ENCODE data around the gene PRR5L. TPM values are rescaled to one million over a fixed set of nuclear protein-coding genes. Genes with fewer than 3 reads are reported as not detected.
A peak's percentile ranks its signal among the peaks of the same experiment; 100 is the strongest.

Gene PRR5L
- total RNA-seq, 2 experiments from 2014 or later = 6.9 to 7.3 TPM

- POLR2A ChIA-PET = no interaction called here
- CTCF ChIA-PET = interaction anchor here (0.9 to 1.2 kb wide), 2 partner anchors 11 to 38 kb away, joined by 3 read pairs; no protein-coding TSS in a partner anchor
Observed at GRCh38 chr11:36341915-36342314, 45.8 kb downstream of the PRR5L start.

GRCh38 chr11:36342327-36342726, 46.2 kb downstream of the PRR5L start:
- H3K4me1 Mint-ChIP-seq = peaks cover 13% of the 10 kb centered on the region
- no peak overlapping the region for H3K27ac Mint-ChIP-seq
- H3K36me3 Mint-ChIP-seq (ENCODE audit: low read depth) = no peaks in the 10 kb centered on the region
- POLR2A ChIA-PET = no interaction called here
- no peak overlapping the region for H3K4me3 Mint-ChIP-seq
- CTCF ChIA-PET = no interaction called here
- no peaks in the 10 kb centered on the region for H3K9me3 Mint-ChIP-seq
- peaks cover 35% of the 10 kb centered on the region for H3K27me3 Mint-ChIP-seq
- DNase-seq = no peak

More at GRCh38 chr11:36341915-36342314, 45.8 kb downstream of the PRR5L start:
- Mint-ChIP-seq H3K4me3 (no peak overlapping the region), H3K4me1 (peaks cover 13% of the 10 kb centered on the region), H3K27me3 (peaks cover 35% of the 10 kb centered on the region), H3K36me3 (ENCODE audit: low read depth) (no peaks in the 10 kb centered on the region), H3K27ac (no peak overlapping the region), H3K9me3 (no peaks in the 10 kb centered on the region)
- DNase-seq = no peak

- Mint-ChIP-seq H3K36me3 (ENCODE audit: low read depth) (no peaks in the 10 kb centered on the region), H3K27me3 (peaks cover 33% of the 10 kb centered on the region), H3K4me1 (peaks cover 13% of the 10 kb centered on the region), H3K4me3 (no peak overlapping the region), H3K27ac (no peak overlapping the region), H3K9me3 (no peaks in the 10 kb centered on the region)
- no peak for DNase-seq
- POLR2A ChIA-PET = no interaction called here
- CTCF ChIA-PET = no interaction called here
Observed at GRCh38 chr11:36343436-36343835, 47.3 kb downstream of the PRR5L start.

DNA sequence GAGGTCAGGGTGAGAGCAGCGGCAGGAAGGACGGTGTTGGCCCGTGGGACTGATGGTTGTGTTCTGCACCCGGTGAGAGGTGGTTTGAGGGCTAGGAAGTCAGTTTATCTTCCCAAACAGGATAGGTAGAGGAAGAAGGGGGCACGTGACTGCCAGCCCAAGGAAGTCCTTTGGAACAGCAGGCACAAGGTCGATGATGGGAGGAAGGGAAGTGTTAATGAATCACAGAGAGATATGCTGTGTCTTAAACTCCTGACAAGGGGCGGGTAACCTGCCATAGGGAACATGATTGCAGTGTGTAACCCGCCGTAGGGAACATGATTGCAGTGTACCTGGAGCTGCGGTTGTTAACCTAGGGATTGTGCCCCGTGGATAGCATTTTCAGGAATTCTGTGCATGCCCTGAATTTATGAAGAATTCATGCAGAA, 49.0 kb downstream of the PRR5L start:
- Mint-ChIP-seq H3K4me1 (peaks cover 13% of the 10 kb centered on the region), H3K36me3 (ENCODE audit: low read depth) (no peaks in the 10 kb centered on the region), H3K4me3 (no peak overlapping the region), H3K27ac (no peak overlapping the region), H3K9me3 (no peaks in the 10 kb centered on the region), H3K27me3 (peaks cover 29% of the 10 kb centered on the region)
- ChIA-PET CTCF (no interaction called here), POLR2A (no interaction called here)
- no peak for DNase-seq

DNA sequence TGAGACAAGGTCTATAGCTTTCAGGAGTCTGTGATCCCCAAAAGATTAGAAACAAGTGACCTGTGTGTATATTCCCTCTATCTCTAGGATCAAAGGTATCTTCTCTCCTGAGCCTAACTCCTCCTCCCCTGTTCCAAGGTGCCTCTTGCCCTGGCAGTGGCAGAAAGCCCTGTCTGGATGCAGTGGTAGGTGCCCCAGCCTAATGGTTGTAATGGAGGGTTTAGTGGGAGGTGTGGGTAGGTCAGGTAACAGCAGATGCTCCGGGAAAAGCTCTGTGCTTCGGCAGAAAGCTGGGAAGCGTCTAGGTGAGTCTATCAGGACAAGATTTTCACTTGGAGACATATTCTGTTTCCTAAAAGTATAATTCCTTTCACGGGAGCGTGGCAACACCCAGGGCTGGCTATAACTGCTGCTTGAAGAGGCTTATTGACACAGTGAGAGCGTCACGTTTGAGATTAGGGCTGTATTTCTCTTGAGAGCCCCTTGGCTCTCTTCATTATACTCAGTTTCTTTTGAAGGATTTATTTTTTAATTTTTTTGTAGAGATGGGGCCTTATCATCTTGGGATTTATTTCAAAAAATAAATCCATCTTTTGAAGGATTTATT, 49.5 kb downstream of the PRR5L start:
- DNase-seq = no peak
- peaks cover 29% of the 10 kb centered on the region for H3K27me3 Mint-ChIP-seq
- H3K36me3 Mint-ChIP-seq (ENCODE audit: low read depth) = no peaks in the 10 kb centered on the region
- H3K9me3 Mint-ChIP-seq = no peaks in the 10 kb centered on the region
- H3K4me3 Mint-ChIP-seq = no peak overlapping the region
- ChIA-PET CTCF (no interaction called here), POLR2A (no interaction called here)
- H3K27ac Mint-ChIP-seq = no peak overlapping the region
- H3K4me1 Mint-ChIP-seq = peaks cover 16% of the 10 kb centered on the region

DNA sequence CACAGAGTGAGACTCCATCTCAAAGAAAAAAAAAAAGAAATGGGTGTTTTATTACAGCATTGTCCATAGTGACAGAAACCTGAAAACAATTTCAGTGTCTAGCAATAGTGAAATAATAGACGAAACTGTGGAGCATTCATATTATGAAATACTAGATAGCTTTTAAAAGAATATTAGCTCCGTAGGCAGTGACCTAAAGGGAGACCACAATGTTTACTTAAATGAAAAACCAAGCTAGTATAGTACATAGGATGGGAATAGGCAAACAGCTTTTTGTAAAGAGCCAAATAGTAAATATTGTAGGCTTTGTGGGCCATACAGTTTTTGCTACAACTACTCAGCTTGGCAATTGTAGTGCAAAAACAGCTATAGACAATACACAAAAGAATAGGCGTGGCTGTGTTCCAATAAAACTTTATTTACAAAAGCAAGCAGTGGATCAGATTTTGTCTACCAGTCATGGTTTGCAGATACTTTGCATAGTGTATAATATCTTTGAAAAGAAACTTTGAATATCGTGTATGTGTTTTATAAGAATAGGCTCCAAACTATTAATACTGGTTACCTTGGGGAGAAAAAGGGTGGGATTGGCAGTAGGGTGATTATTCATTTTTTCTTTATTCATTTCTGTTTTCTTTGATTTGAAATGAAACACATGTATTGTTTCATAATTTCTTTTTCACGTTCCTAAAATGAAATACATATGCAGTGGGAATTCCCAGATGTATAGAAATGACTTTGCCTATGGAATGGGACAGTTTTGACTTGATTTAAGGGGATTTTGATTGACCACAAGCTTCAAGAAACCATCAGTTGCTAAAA, 50.7 kb downstream of the PRR5L start:
- H3K27ac Mint-ChIP-seq = no peak overlapping the region
- H3K4me3 Mint-ChIP-seq = no peak overlapping the region
- POLR2A ChIA-PET = no interaction called here
- CTCF ChIA-PET = interaction anchor here (0.6 to 0.9 kb wide), 2 partner anchors 10 to 17 kb away, joined by 3 read pairs; no protein-coding TSS in a partner anchor
- H3K9me3 Mint-ChIP-seq = no peaks in the 10 kb centered on the region
- peaks cover 23% of the 10 kb centered on the region for H3K27me3 Mint-ChIP-seq
- DNase-seq = no peak
- H3K4me1 Mint-ChIP-seq = peaks cover 17% of the 10 kb centered on the region
- H3K36me3 Mint-ChIP-seq (ENCODE audit: low read depth) = no peaks in the 10 kb centered on the region

- Mint-ChIP-seq H3K27ac (no peak overlapping the region), H3K27me3 (peaks cover 26% of the 10 kb centered on the region), H3K4me3 (no peak overlapping the region), H3K9me3 (no peaks in the 10 kb centered on the region), H3K36me3 (ENCODE audit: low read depth) (no peaks in the 10 kb centered on the region), H3K4me1 (peaks cover 20% of the 10 kb centered on the region)
- DNase-seq = no peak
- ChIA-PET CTCF (no interaction called here), POLR2A (no interaction called here)
Observed at GRCh38 chr11:36347384-36347906, 51.4 kb downstream of the PRR5L start.

GRCh38 chr11:36349351-36350136, 53.5 kb downstream of the PRR5L start:
- DNase-seq = no peak
- Mint-ChIP-seq H3K36me3 (ENCODE audit: low read depth) (peaks cover under 1% of the 10 kb centered on the region), H3K4me1 (peaks cover 31% of the 10 kb centered on the region), H3K27me3 (peaks cover 20% of the 10 kb centered on the region), H3K27ac (no peak overlapping the region), H3K9me3 (no peaks in the 10 kb centered on the region), H3K4me3 (no peak overlapping the region)
- CTCF ChIA-PET = interaction anchor here (0.6 to 0.9 kb wide), 3 partner anchors 15 to 146 kb away, joined by 3 to 4 read pairs (median 3); no protein-coding TSS in a partner anchor
- POLR2A ChIA-PET = no interaction called here

DNA sequence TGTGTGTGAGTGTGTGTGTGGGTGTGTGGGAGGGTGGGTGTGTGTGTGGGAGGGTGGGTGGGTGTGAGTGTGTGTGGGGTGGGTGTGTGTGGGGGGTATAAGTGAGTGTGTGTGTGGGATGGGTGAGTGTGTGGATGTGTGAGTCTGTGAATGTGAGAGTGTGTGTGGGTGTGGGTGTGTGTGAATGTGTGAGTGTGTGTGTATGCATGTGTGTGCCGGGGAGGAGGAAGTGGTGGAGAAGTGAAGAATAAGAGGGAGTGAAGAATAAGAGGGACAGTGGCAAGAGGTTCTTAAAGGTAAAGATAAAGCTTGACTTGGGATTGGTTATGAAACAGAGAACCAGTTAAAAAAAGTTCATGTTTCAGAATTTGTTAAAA, 54.0 kb downstream of the PRR5L start:
- ChIA-PET CTCF (no interaction called here), POLR2A (no interaction called here)
- H3K4me3 Mint-ChIP-seq = no peak overlapping the region
- peaks cover 37% of the 10 kb centered on the region for H3K4me1 Mint-ChIP-seq
- H3K36me3 Mint-ChIP-seq (ENCODE audit: low read depth) = peaks cover 2% of the 10 kb centered on the region
- peak; percentile 13 for DNase-seq
- H3K27ac Mint-ChIP-seq = no peak overlapping the region
- H3K27me3 Mint-ChIP-seq = peaks cover 18% of the 10 kb centered on the region
- H3K9me3 Mint-ChIP-seq = no peaks in the 10 kb centered on the region

DNA sequence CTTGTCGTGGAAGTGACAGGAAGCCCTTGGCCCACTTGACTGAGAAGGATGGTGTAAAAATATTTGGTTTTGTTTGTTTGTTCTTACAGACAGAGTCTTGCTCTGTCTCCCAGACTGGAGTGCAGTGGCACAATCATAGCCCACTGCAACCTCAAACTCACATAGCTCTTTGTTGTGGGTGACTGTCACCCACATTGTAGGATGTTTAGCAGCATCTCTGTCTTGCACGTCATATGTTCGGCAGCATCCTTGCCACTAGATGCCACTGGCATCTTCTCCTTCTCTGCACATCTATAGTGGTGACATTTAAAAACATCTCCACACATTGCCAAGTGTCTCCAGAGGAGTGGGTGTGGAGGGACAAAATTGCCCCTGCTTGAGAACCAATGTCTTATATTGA, 56.8 kb downstream of the PRR5L start:
- DNase-seq = peak; percentile 84
- Mint-ChIP-seq H3K9me3 (no peaks in the 10 kb centered on the region), H3K4me1 (peaks cover 58% of the 10 kb centered on the region), H3K27me3 (peaks cover 19% of the 10 kb centered on the region), H3K27ac (peak overlapping the region; percentile 47), H3K36me3 (ENCODE audit: low read depth) (peaks cover 2% of the 10 kb centered on the region), H3K4me3 (no peak overlapping the region)
- ChIA-PET POLR2A (no interaction called here), CTCF (interaction anchor here (0.9 to 1.4 kb wide), 5 partner anchors 10 to 126 kb away, joined by 3 to 6 read pairs (median 3); no protein-coding TSS in a partner anchor)

GRCh38 chr11:36354221-36355003, 58.3 kb downstream of the PRR5L start:
- no peak for DNase-seq
- no peak overlapping the region for H3K4me3 Mint-ChIP-seq
- no peaks in the 10 kb centered on the region for H3K9me3 Mint-ChIP-seq
- peaks cover 2% of the 10 kb centered on the region for H3K36me3 Mint-ChIP-seq (ENCODE audit: low read depth)
- ChIA-PET POLR2A (no interaction called here), CTCF (interaction anchor here (0.6 kb wide), 1 partner anchor 125 kb away, joined by 3 read pairs; no protein-coding TSS in a partner anchor)
- peaks cover 69% of the 10 kb centered on the region for H3K4me1 Mint-ChIP-seq
- peak overlapping the region; percentile 21 for H3K27ac Mint-ChIP-seq
- peaks cover 26% of the 10 kb centered on the region for H3K27me3 Mint-ChIP-seq

DNA sequence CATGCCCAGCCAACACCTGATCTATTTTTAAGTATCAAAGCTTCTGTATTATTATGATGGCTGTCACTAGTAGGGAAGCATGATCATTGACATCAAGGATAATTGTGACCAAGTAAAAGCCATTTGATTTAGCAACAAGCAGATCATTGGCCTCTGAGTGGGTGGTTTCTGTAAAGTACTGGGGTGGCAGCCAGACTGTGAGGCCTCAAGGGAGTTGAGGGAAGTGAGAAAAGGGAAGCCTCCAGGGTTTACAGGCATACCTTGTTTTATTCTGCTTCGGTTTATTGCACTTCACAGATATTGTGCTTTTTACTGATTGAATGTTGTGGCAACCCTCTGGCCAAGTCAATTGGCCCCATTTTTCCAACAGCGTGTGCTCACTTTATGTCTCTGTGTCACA, 60.1 kb downstream of the PRR5L start:
- no peak overlapping the region for H3K4me3 Mint-ChIP-seq
- CTCF ChIA-PET = no interaction called here
- POLR2A ChIA-PET = no interaction called here

More for the DNA sequence above, 60.1 kb downstream of the PRR5L start:
- H3K4me1 Mint-ChIP-seq = peaks cover 81% of the 10 kb centered on the region
- no peak overlapping the region for H3K27ac Mint-ChIP-seq
- DNase-seq = no peak
- H3K27me3 Mint-ChIP-seq = peaks cover 28% of the 10 kb centered on the region
- H3K9me3 Mint-ChIP-seq = no peaks in the 10 kb centered on the region
- H3K36me3 Mint-ChIP-seq (ENCODE audit: low read depth) = peaks cover 2% of the 10 kb centered on the region
